Measurements from ENCODE around the gene CMKLR1. TPM values are rescaled to one million over a fixed set of nuclear protein-coding genes. Genes with fewer than 3 reads are reported as not detected.

The CMKLR1 gene
- total RNA-seq, 1 donor from 2014 or later = 0.44 TPM

DNA sequence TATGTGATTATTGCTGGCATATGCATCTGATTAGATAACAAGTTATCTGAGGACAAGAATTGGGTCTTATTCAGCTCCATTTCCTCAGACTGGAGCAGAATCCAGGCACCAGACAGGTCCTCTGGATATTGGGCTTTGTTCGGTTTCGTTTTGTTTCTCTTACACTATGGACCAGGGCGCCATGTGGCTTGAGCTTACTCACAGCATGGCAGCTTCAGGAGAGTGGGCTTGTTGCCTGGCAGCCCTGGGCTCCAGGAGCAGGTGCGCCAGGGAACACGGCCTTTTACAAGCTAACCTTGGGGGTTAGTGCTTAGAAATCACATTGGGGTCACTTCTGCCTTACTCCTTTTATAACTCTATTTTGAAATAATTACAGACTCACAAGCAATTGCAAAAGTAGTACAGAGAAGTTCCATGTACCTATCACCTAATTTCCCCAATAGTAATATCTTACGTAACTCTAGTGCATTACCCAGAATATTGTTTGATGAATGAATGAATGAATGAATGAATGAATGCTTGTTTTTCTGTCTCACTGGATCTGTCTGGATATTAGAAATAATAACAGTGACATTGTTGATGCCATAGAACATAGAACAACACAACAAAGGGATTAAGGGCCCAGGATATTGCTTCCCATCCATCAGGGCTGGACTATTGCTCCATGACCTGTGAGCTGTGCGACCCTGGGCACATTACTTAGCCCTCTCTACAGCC lies 39.0 kb downstream of the CMKLR1 start:
- TF ChIP-seq, protein P1, sequence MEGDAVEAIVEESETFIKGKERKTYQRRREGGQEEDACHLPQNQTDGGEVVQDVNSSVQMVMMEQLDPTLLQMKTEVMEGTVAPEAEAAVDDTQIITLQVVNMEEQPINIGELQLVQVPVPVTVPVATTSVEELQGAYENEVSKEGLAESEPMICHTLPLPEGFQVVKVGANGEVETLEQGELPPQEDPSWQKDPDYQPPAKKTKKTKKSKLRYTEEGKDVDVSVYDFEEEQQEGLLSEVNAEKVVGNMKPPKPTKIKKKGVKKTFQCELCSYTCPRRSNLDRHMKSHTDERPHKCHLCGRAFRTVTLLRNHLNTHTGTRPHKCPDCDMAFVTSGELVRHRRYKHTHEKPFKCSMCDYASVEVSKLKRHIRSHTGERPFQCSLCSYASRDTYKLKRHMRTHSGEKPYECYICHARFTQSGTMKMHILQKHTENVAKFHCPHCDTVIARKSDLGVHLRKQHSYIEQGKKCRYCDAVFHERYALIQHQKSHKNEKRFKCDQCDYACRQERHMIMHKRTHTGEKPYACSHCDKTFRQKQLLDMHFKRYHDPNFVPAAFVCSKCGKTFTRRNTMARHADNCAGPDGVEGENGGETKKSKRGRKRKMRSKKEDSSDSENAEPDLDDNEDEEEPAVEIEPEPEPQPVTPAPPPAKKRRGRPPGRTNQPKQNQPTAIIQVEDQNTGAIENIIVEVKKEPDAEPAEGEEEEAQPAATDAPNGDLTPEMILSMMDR (conservative IDR thresholded peaks at IDR 0.05) = no peak
- no peaks in the 10 kb centered on the region for H3K36me3 Mint-ChIP-seq (ENCODE audit: low read depth)
- DNase-seq (ENCODE audit: low read depth, low spot score) = no peak
- H3K4me3 Mint-ChIP-seq = no peak overlapping the region
- no peaks in the 10 kb centered on the region for H3K9me3 Mint-ChIP-seq
- H3K4me1 Mint-ChIP-seq = peaks cover 24% of the 10 kb centered on the region
- H3K27ac Mint-ChIP-seq (ENCODE audit: unreplicated experiment) = no peak overlapping the region
- H3K27me3 Mint-ChIP-seq (ENCODE audit: low read depth) = no peaks in the 10 kb centered on the region

DNA sequence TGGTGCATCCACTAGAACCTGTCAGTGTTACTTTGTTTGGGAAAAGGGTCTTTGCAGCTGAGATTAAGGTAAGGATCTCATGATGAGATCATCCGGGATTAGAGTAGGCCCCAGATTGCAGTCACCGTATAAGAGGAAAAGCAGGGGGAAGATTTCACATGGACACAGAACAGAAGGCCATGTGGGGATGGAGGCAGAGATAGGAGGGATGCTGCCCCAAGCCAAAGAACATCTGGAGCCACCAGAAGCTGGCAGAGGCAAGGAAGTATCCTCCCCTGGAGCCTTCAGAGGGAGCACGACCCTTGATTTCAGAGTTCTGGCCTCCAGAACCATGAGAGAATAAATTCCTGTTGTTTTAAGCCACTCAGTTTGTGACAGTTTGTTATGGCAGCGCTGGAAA lies 39.6 kb downstream of the CMKLR1 start:
- no peaks in the 10 kb centered on the region for H3K27me3 Mint-ChIP-seq (ENCODE audit: low read depth)
- peaks cover 21% of the 10 kb centered on the region for H3K4me1 Mint-ChIP-seq
- H3K27ac Mint-ChIP-seq (ENCODE audit: unreplicated experiment) = no peak overlapping the region
- H3K4me3 Mint-ChIP-seq = no peak overlapping the region
- no peak for DNase-seq (ENCODE audit: low read depth, low spot score)
- H3K9me3 Mint-ChIP-seq = no peaks in the 10 kb centered on the region
- no peaks in the 10 kb centered on the region for H3K36me3 Mint-ChIP-seq (ENCODE audit: low read depth)
- TF ChIP-seq, protein P1 (conservative IDR thresholded peaks at IDR 0.05) = no peak

DNA sequence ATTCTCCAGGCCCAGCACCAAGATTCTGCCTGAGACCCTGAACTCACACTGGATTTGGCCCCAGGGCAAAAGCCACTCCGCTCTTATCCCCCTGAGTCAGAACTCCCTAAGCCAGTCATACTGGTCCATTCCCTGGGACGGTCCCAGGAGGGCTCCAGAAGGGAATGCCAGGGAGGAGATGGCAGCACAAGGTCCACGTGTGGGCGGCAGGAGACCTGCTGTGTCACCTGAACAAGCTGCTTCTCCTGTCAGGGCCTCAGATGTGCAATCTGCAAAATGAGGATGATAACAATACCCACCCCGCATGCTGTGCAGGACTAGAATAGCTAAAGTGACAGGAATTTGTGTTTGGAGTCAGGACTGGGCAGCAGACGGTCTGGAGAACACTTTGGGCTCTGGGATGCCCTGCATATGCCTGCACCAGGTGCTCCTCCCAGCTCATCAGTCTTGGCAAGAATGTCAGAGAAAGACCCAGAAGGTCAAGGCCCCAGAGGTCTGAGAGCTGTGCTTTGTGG lies 40.3 kb downstream of the CMKLR1 start:
- TF ChIP-seq, protein P1 (conservative IDR thresholded peaks at IDR 0.05) = no peak
- H3K36me3 Mint-ChIP-seq (ENCODE audit: low read depth) = no peaks in the 10 kb centered on the region
- H3K4me3 Mint-ChIP-seq = no peak overlapping the region
- H3K27ac Mint-ChIP-seq (ENCODE audit: unreplicated experiment) = peak overlapping the region; percentile 57
- H3K4me1 Mint-ChIP-seq = peaks cover 18% of the 10 kb centered on the region
- DNase-seq (ENCODE audit: low read depth, low spot score) = no peak
- no peaks in the 10 kb centered on the region for H3K9me3 Mint-ChIP-seq
- peaks cover 4% of the 10 kb centered on the region for H3K27me3 Mint-ChIP-seq (ENCODE audit: low read depth)

DNA sequence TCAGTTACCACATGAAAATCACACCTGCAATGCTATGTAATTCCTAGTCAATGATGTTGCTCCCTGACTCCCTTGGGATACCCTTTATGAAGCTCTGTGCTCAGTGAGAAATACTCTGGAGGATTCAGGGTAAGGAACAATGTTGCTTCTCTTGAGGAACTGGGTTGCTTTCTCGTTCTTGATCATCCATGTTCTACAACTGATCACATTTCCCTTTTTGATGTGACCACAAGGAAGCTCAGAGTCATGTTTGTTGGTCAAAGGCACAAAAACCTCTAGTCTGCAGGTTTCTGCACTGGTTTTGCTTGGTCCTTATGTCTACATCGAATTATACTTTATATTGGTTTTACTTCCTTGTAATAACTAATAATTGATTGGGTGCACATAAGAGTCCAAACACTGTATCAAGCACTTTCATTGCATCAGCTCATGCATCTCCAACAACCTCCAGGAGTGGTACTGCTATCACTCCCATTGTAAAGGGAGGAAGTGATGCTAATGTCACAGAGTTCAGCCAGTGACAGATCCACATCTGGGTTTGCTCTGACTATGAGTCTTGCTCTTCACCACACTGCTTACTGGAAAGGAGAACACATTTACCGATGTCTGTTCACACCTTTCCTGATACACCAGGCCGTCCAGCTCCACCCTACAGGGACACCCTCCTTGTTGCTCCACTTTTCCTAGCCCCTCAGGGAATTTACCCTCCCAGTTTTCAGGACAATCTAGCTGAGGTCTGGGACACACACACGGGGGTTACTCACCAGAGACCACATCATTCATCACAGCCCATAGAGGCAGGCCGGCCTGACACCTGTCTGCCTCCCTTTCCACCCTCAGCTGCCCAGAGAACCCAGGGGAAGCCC lies 41.0 kb downstream of the CMKLR1 start:
- Mint-ChIP-seq H3K36me3 (ENCODE audit: low read depth) (no peaks in the 10 kb centered on the region), H3K4me1 (peaks cover 17% of the 10 kb centered on the region), H3K27ac (ENCODE audit: unreplicated experiment) (peak overlapping the region; percentile 57), H3K27me3 (ENCODE audit: low read depth) (peaks cover 6% of the 10 kb centered on the region), H3K4me3 (no peak overlapping the region), H3K9me3 (no peaks in the 10 kb centered on the region)
- no peak for DNase-seq (ENCODE audit: low read depth, low spot score)
- TF ChIP-seq, protein P1 (conservative IDR thresholded peaks at IDR 0.05) = no peak

DNA sequence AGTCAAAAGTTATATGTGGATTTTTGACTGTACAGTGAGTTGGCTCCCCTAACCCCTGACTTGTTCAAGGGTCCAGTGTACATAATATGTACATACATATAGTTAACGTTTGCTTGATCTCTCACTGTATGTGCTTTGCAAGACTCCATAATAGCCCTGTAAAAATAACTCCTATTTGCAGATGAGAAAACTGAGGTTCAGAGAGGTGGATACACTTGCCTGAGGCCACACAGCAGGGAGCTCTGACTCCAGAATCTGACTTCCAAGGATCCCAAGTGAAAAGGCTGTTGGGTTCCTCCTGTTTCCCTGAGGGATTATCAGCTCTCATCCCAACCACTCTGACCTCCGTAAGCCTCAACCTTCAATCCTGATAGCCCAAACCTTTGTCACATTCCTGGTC lies 41.7 kb downstream of the CMKLR1 start:
- Mint-ChIP-seq H3K4me3 (no peak overlapping the region), H3K9me3 (no peaks in the 10 kb centered on the region), H3K36me3 (ENCODE audit: low read depth) (no peaks in the 10 kb centered on the region), H3K27ac (ENCODE audit: unreplicated experiment) (no peak overlapping the region), H3K4me1 (peaks cover 10% of the 10 kb centered on the region), H3K27me3 (ENCODE audit: low read depth) (peaks cover 6% of the 10 kb centered on the region)
- TF ChIP-seq, protein P1 (conservative IDR thresholded peaks at IDR 0.05) = no peak
- no peak for DNase-seq (ENCODE audit: low read depth, low spot score)
